HG03139 (cell line): ENCODE data around the gene TXLNB.
"Not testable (repeated sequence)": the region's sequence is repeated elsewhere in the genome, so short reads cannot be mapped to it uniquely, and the experiment has no call there.

Source experiments
- ATAC-seq: cut with Tn5 transposase; IDR thresholded peaks from one replicate; pipeline ENCODE4 v1.9.1; 2021; ENCODE audit not compliant: unreplicated experiment

The TXLNB gene

DNA sequence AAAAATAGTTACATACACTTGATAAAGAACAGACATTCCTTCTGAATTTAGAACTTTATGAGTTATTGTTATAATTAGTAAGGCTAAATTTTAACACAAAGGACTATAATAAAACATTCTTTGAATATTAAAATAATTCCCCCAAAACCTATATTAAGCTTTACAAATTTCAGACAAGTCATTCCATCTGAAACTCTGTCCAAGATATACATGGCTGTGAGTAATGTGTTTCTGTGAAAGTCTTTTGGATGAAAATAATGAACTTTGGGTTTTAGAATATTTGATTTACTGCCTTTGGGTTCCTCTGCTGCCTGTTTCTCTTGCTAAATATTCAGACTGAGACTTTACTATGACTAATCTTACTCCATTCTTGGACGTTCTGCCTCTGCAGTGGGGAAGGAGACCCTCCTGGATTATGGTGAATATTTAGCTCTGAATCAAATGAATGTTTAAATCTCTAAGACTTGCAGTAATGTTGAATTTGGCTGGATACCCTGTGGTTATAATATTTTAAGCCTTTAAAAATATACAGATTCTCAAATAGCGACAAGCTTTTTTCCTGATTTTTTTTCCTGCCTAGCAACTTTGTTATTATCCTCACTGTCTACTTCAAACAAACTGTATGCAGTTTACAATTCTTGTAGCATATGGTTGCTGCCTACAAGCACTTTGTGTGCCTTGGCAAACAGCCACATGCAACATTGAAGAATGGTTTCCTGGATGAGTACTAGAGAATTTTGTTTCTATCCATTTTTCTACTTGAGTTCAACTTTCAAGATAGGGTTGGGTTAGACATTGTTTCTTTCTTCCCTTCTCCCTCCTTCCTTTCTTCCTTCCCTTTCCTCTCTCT, 51.4 kb downstream of the TXLNB start:
- ATAC-seq, result no peak

DNA sequence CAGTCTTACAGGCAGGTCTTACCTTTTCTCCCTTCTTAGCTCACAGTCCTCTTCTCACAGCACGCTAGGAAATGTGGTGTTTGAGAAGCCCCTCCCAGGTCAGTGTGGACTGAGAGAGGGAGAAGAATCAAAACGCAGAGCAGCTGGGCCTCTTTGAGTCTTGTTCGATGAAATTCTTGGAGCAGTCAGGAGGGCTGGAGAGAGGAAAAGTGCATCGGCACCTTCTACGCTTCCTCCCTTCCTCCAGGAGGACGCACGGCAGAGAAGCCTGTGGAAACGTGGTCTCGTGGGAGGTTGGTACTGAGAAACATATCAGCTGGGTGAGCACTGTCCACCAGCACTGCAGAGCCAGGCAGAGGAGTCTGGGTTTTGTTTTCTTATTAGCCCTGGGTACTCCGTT, 52.7 kb downstream of the TXLNB start:
- ATAC-seq, result no peak

DNA sequence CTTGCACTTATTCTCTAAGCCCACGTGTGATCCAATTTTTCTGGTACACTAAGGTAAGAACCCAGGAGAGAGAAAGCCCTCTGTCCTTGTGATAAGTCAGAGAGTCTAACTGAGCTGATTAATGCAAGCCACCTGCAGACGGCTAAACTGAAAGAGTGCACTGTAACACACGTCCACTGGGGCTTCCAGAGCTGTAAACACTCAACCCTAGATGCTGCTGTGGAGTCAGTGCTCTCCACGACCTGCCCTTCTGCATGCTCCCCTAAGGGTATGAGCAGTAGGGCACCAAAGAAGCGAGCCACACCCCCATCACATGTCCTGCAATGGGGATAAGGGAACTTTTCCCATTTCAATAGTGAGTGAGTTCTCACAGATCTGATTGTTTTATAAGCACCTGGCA, 55.7 kb downstream of the TXLNB start:
- no peak for ATAC-seq

DNA sequence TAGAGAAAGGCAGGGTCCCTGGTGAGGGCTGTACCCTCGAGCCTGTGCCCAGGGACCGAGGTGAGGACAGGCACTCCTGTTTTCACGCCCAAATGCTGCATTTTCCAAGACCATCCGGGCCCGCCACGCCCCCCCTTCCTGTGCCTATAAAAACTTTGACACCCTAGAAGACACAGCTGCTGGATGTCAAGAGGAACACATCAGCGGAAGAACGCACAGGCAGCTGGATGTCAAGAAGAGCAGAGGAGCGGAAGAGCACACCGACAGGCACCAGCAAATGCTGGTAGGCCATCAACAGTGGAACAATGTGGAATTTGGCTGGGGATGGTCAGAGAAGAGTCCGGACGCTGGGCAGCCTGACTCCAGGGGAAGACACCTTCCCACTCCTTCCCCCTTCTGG, 56.1 kb downstream of the TXLNB start:
- ATAC-seq, result no peak

GRCh38 chr6:139234193-139234592, 57.6 kb downstream of the TXLNB start:
- not testable (repeated sequence) for ATAC-seq

DNA sequence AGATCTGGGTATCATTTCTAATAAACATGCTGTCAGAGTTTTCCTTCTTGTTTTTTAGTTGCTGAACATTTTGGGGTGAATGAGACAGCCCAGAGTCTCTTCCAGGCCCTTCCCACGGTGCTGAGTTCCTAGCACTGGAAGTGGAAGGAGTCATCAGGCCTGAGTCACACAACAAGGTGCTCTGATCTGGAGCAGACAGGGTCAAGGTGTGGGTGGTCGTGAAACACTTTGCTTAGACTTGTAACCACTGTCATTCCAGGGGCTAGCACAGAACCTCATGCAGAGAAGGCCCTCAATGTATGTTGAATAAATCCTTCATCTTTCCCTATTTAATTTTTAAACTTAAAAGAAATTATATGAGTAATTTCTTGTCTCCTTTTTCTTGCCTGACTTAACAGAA, 60.6 kb downstream of the TXLNB start:
- ATAC-seq, result no peak

DNA sequence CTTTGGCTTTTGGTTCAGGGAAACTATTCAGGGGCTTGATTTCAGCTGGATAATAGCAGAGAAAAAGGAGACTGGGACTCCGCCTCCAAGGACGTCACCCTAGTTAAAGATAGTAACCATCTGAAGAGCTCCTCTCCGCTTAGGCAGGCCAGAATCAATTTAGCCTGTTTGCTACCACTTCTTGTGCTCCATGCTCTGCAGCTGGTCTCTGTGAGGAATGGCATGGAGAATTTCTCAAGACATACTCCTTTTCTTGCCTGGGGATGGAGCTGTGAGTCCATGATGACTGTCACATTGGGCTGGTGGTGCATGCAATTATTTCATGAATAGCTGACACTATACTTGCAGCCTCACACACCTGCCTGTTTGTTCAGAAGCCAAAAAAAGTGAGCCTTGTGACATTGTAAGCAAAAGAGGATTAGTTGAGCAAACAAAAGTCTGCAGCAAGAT, 61.4 kb downstream of the TXLNB start:
- no peak for ATAC-seq

DNA sequence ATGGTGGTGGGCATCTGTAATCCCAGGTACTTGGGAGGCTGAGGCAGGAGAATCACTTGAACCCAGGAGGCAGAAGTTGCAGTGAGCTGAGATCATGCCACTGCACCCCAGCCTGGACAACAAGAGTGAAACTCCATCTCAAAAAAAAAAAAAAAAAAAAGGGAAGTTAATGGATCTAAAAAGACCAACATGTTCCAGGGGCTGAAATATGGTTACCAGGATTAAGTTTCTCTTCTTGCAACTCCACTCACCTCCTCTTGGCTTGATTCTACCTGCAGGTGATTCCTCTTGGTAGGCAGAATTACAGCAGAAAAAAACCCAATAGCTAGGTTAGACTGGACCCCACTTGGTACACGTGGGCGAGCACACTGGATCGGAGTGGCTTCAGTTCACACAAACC, 63.4 kb downstream of the TXLNB start:
- not testable (repeated sequence) for ATAC-seq

GRCh38 chr6:139219746-139220145, 72.1 kb downstream of the TXLNB start:
- no peak for ATAC-seq

DNA sequence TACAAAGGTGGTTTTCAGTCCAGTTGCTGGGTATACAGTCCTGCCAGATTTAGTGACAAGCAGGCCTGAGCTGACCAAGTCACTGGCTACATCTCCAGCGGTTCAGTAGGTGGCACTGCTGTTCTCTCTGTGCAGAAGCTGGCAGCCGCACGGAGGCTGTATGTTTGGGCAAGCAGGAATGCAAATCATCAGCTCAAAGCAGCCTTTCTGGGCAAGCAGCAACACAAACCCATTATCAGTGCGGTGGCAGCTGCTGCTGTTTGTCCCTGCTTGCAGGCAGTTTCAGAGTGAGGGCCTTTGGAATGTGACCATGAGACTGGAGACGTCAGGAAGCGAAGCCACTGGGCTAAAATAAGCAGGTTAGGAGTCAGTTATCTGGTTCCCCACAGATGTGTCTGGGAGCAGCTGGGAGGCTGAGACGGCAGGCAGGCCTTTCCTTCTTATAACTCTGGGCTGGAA, 72.5 kb downstream of the TXLNB start:
- peak; percentile 100 for ATAC-seq

DNA sequence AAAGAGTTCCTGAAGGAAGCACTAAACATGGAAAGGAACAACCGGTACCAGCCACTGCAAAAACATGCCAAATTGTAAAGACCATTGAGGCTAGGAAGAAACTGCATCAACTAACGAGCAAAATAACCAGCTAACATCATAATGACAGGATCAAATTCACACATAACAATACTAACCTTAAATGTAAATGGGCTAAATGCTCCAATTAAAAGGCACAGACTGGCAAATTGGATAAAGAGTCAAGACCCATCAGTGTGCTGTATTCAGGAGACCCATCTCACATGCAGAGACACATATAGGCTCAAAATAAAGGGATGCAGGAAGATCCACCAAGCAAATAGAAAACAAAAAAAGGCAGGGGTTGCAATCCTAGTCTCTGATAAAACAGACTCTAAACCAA, 79.3 kb downstream of the TXLNB start:
- not testable (repeated sequence) for ATAC-seq

DNA sequence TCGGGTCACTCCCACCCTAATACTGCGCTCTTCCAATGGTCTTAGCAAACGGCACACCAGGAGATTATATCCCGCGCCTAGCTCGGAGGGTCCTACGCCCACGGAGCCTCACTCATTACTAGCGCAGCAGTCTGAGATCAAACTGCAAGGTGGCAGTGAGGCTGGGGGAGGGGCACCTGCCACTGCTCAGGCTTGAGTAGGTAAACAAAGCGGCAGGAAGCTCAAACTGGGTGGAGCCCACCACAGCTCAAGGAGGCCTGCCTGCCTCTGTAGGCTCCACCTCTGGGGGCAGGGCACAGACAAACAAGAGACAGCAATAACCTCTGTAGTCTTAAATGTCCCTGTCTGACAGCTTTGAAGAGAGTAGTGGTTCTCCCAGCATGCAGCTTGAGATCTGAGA, 81.0 kb downstream of the TXLNB start:
- ATAC-seq, result not testable (repeated sequence)

GRCh38 chr6:139205843-139206242, 86.0 kb downstream of the TXLNB start:
- ATAC-seq, result no peak

- no peak for ATAC-seq
Measured at GRCh38 chr6:139204978-139205377, 86.8 kb downstream of the TXLNB start.

DNA sequence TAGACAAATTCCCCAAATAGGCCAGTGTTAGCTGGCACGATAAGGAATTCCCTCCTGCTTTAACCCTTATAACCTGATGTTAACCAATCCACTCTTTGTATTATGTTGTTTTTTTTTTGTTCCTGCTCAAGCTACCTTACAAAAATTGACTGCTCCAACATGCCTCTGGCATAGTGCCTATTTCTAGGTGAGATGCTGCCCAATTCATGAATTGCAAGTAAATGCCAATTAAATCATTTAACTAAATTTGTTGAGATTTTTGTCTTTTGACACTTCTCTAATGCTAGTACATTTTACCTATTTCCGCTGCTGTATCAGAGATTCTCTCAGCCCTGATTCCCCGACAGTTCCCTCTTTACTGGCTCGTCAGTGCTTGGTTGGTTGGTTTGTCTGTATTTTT, 90.4 kb downstream of the TXLNB start:
- ATAC-seq, result no peak

GRCh38 chr6:139198529-139199288, 93.1 kb downstream of the TXLNB start:
- ATAC-seq, result no peak

GRCh38 chr6:139194740-139195139, 97.1 kb downstream of the TXLNB start:
- no peak for ATAC-seq
